Activated naive CD8-positive, alpha-beta T cell treated with anti-CD3 and anti-CD28 coated beads, Interleukin-2, amount 50 U/mL, for 16 hours (primary cell): ENCODE measurements around the gene UVSSA.
"Not testable (repeated sequence)": the region's sequence is repeated elsewhere in the genome, so short reads cannot be mapped to it uniquely, and the experiment has no call there.

ENCODE experiments used
- DNase-seq: peaks from one replicate; pipeline ENCODE4 v3.0.0-alpha.2; 2020; ENCODE audit warnings: low read depth, low spot score

The UVSSA gene

DNA sequence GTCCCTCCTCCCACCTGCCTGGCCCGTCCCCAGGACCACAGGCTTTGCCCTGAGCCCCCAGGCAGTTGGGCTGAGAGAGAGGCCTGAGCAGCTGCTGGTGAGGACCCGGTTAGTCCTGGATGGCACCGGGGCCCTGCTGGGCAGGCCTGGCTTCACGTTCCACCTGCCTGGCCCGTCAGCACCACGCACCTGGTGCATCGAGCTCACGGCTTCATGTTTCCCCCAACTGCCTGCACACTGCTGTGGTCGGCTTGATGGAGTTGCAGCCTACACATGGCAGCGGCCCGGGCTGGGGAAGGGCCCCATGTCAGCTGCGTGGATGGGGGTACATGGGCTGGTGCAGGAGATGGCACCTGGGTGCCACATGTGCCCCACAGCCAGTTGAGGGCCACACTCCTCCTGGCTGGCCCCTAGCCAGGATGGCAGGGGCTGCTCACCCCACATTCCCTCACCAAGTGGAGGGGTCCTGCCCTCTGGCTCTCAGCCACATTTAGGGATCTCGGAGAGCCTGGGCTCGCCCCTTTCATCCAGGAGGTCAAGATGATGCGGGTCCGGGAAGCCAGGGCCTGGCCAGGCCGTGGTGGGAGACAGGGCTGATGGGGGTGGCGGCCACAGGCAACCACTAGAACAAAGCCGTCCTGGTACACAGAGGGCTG, 30.7 kb downstream of the UVSSA start:
- DNase-seq, result no peak

DNA sequence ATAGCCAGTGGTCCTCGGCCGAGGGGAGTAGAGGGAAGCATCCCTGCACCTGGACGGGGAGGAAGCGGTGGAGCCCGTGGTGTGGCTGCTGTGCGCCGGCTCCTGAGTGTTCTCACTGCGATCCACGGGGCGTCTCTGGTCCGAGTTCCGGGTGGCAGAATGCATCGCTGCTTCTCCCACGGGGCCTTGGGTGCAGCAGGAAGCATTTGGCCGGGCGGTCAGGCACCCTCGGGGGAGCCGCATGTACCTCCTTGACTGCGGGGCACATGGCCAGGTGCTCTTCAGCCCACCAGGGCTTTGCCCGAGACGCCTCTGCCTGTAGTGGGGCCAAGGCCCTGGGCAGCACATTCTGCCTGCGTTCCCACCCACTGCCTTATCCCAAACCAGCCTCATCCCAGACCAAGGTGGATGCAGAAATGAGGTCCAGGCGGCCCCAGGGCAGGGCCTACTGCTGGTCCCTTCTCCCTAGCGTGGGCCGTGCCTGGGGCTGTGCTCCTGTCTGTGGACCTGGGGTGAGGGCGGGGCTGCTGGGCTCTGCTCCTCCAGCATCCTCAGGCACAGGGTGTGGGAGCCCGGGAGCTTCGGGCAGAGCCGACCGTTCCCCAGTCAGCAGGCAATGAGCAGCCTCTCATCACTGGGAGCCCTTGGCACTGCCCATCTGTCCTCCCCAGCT, 31.7 kb downstream of the UVSSA start:
- no peak for DNase-seq

DNA sequence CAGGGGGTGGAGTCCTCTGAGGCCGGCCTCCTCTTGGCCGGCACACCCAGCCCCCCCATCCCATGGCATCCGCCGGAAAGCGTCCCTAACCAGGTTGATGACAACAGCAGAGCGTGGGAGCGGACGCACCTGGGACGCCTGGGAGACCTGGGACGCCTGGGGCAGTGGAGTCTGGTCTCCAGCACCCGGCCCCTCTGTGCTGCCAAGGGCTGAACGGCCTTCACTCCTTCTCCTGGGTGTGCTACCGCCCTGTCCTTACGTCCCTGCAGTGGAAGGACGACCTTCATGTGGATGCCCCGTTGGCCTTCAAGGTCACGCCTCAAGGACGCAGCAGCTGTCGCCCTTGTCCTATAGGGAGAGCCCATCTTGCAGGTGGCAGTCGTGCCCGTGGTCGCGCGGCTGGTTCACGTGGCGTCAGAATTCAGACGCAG, 32.4 kb downstream of the UVSSA start:
- DNase-seq, result no peak

DNA sequence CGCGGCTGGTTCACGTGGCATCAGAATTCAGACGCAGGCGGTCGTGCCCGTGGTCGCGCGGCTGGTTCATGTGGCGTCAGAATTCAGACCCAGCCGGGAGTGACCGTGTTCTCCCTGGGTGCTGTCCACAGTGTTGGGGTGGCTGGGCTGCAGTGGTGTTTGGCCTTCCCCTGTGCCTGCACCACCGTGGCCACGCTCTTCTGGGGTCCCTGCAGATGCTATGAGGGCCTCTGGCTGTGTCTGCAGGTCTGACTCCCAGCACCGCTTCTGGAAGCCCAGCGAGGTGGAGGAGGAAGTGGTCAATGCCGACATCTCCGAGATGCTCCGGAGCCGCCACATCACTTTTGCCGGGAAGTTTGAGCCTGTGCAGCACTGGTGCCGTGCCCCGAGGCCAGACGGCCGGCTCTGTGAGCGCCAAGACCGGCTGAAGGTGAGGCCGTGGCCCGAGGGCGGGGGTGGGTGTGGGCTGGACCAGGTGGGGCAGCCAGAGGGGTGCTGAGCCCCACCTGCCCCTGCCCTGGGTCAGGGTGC, 32.9 kb downstream of the UVSSA start:
- no peak for DNase-seq

DNA sequence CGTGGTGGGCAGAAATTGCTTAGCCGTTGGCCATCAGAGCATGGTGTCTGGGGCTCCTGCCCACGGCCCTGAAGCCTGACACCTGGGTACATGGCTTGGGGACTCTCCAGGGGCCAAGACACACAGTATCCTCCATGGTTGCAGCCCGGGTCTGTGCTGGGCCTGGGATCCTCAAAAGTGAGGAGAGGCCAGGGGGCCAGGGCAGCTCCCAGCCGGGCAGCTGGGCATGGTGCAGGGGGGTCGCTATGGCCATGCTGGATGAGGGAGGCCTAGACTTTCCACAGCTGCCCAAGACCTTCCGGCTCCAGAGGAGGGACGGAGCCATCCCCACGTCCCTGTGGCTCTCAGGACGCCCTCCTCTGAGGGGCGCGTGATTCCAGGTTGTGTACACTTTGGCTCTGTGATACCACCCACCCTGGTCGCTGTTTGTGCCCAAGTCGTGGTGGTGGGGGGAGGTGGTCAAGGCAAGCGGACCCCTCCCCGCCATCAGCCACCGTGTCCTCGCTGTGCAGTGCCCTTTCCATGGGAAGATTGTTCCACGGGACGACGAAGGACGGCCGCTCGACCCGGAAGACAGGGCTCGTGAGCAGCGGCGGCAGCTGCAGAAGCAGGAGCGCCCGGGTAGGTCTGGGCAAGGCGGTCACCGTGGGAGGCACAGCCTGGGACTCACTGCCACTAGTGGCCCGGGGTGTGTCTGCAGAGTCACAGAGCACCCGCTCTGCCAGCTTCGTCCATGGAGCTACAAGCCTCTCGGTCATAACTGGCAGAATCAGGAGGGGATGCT, 33.6 kb downstream of the UVSSA start:
- no peak for DNase-seq

DNA sequence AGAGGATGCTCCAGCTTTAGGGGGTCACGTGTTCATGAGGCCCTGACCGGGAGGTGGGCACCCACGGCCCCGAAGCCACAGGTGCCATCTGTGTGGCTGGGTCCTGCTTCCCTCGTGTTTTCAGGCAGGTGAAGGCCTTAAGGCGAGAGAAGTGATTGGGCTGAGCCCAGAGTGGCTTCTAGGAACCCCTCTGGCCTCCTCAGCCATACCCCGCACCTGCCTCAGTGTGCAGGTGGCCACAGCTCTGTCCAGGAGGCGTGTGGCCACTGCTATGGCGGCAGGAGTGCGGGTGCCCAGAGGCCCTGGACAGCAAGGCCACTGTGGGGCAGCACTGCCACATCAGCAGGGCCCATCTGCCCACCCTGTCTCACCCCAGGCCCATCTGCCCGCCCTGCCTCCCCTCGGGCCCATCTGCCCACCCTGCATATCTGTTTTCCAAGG, 34.2 kb downstream of the UVSSA start:
- no peak for DNase-seq

DNA sequence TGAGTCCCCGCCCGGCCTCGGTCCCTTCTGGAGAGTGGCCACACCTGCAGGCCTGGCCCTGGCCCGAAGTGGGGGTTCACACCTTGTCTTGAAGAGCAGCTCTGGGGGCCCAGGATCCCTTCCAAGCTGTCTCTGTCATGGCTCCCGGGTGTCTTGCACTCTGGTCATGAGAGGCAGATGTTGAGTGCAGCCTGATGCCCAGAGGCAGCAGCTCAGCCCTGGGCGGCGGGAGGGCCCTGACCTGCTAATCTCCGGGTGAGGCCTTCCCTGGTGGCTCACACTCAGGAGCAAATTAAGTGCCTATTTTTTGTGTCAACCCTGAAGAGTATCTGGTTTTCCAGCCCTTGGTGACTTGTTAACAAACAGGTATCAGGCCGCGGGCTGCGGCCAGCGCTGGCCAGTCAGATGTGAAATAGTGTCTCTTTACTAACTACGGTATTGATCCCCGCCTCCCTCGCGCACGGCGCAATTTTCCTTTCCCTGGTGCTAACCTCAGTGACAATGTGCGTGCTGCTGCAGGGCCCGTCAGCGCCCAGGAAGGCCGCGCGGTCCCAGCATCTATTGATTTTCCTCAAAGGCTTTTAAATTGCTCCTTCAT, 35.0 kb downstream of the UVSSA start:
- no peak for DNase-seq

DNA sequence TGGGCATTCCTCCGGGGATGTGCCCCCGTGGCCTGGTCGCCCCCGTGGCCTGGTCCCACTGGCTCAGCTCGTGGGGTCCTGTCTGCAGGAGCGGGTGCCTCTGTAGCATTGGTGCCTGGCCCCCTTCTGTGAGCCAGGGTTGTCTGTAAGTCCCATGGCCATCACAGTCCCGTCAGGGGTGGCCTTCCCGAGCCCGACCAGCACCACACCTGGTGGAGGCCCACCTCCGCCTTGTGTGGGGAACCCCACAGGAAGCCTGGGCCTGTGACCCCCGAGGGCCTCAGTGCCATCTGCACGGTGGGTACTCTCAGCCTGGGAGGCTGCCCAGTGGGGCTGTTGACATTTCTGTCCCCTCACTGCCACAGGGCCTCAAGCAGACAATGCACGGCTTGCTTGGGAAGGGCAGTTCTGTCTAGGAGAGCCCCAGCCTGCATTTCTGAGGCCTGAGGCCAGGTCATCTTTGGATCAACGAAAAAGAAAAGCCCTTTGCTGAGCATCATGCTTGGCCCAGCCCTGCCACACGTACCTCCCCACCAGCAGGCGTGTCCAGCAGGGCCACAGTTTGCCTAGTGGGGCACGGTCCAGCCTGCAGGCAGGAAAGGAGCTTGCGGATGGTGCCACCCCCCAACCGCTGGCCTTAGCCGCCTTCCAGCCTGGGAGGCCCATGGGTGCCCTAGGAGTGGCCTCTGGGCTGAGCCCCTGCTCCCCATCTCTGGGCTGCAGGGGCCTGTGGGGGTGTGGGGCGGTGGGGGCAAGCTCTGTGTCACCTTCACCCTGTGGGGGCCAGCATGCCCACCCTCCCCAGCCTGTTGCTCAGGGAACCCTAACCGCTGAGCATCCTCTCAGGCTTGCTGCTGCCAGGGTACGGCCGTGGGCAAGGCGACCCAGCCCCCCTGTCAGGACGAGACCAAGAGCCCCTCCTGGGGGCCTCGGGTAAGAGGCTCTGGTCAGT, 36.0 kb downstream of the UVSSA start:
- no peak for DNase-seq

DNA sequence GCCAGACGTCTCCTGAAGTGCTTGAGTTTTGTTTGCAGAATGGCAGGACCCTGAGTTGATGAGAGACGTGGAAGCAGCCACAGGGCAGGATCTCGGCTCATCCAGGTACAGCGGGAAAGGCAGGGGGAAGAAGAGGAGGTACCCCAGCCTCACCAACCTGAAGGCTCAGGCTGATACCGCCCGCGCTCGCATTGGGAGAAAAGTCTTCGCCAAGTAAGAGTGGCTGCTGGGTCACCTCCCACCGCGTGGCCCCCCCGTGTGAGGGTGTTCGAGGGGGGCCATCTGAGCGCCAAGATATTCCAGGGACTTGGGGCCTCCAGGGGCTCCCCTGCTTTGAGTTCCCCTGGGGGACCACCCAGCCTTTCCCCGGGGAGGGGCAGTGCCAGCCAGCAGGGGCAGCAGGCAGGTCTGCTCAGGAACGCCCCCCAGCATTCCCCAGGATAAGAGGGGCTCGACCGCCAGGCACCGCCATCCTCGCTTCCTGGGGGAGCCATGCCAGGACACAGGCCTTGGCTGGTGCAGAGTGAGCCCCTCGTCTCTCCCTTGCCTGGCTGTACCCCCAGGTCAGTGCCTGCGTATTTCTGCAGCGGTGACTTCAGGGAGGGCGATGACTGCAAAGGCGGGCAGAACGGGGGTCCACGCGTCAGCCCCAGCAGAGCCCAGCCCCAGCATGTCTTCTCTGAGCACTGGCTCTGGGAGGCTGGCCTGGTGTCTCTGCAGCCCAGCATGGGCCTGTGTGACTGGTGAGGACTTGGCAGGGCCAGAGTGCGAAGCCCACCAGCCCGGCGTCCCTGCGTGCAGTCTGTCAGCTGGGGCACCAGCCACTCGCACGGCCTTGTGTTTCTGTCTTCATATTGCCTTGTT, 37.0 kb downstream of the UVSSA start:
- no peak for DNase-seq

DNA sequence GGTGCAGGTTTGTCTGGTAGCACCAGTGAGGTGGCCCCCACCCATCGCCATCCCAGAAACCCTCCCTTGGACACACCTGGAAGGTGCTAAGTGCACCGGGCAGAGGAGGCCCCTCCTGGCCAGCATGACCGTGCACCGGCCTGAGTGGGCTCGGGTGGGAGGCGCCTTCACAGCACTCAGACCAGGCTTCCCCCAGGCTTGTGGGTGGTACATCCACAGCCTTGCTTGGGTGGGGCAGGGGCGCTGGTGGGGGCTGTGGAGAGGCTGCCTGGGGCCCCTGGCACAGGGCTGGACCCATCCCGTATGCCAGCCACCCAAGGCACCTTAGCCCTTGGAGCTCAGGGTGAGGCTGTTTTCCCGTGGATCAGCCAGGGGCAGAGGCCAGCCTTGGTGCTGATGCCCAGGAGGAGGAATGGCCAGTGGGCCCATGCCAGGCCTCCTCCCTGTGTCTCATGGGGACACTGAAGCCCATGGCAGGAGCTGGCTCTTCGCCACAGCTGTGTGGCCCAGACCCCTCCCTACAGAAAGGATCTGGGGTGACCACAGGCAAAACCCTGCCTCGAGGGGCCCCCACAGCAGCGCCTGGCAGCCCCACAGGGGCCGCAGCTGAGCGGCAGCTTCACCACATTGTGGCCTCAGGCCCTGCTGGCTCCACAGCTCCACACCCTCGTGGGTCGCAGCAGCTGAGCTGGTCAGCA, 37.8 kb downstream of the UVSSA start:
- no peak for DNase-seq

DNA sequence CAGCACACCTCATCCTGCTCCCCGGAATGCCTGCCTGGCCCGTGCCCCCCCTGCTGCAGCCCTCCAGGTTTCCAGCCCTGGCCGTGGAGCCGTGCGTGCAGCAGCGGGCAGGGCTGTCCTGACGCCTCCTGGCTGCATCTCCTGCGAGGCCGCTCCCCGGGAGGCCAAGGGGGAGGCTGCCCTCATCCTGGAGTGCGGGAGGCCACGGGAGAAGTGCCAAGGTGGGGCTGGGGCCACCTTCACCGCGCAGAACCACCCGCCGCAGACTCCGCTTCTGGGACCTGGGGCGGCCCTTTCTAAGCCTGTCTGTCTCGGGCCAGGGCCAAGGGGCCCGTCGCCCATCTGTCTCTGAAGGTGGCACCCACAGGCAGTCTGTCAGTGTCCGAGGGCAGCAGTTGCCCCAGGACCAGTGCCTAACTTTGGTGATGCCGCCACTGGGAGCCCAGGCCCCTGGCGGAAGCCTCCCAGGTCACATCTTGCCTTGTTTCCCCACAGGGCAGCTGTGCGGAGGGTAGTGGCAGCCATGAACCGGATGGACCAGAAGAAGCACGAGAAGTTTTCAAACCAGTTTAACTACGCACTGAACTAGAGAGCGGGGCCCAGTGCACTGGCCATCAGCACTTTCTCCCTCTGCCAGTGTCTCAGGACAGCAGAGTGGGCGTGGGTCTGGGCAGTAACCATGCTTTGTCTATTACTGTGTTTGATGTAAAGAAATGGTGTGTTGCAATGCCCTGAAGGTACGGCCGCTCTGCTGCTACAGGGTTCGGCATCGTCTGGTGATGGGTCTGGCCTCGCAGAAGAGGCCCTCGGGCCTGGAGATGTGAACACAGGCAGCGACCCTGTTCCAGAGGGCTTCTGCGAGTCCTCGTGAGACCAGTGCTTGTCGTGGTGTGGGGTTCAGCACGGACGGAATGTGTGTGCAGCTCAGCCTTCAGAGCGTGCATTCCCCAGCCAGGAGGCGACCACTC, 38.6 kb downstream of the UVSSA start:
- DNase-seq, result no peak

DNA sequence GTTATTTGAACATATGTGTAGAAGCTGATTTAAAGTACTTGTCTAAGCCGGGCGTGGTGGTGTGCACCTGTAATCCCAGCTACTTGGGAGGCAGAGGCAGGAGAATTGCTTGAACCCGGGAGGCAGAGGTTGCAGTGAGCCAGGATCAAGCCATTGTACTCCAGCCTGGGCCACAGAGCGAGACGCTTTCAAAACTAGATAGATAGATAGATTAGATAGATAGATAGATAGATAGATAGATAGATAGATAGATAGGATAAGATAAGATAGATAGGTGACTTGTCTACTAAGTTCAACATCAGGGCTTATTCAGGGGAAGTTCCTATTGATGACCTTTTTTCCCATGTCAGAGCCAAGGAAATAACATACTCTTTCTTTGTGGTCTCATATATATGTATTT, 46.4 kb downstream of the UVSSA start:
- not testable (repeated sequence) for DNase-seq

DNA sequence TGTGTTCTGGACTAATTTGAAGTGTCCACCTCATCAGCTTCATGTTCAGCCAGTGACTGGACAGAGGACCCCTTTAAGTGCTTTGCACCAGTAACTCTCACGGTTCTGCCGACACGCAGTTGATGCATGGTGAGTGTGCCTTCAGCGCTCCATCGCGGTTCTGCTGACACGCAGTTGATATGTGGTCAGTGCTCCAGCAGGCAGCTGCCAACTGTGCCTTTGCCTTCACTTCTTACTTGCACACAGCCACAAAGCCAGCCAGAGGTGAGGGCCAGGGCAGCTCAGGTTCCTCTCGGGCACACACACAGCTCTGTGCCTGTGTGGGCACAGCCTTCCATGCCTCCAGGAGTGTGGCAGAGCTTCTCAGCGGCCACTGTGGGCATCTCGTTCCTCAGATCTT, 46.9 kb downstream of the UVSSA start:
- DNase-seq, result no peak

DNA sequence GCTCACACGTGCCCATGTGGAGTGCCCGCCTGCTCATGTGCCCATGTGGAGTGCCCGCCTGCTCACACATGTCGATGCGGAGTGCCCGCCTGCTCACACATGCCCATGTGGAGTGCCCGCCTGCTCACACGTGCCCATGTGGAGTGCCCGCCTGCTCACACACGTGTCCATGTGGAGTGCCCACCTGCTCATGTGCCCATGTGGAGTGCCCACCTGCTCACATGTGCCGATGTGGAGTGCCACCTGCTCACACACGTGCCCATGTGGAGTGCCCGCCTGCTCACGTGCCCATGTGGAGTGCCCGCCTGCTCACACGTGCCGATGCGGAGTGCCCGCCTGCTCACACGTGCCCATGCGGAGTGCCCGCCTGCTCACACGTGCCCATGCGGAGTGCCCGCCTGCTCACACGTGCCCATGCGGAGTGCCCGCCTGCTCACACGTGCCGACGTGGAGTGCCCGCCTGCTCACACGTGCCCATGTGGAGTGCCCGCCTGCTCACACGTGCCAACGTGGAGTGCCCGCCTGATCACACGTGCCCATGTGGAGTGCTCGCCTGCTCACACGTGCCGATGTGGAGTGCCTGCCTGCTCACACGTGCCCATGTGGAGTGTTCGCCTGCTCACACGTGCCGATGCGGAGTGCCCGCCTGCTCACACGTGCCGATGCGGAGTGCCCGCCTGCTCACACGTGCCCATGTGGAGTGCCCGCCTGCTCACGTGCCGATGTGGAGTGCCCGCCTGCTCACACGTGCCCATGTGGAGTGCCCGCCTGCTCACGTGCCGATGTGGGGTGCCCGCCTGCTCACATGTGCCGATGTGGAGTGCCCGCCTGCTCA, 47.8 kb downstream of the UVSSA start:
- not testable (repeated sequence) for DNase-seq

DNA sequence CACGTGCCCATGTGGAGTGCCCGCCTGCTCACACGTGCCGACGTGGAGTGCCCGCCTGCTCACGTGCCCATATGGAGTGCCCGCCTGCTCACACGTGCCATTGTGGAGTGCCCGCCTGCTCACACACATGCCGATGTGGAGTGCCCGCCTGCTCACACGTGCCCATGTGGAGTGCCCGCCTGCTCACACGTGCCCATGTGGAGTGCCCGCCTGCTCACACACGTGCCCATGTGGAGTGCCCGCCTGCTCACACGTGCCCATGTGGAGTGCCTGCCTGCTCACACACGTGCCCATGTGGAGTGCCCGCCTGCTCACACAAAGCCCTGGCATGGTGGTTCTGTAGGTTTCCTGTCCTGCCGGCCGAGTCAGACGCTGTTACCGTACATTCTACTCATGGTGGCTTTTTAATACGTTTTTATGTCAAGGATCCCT, 48.4 kb downstream of the UVSSA start:
- not testable (repeated sequence) for DNase-seq

DNA sequence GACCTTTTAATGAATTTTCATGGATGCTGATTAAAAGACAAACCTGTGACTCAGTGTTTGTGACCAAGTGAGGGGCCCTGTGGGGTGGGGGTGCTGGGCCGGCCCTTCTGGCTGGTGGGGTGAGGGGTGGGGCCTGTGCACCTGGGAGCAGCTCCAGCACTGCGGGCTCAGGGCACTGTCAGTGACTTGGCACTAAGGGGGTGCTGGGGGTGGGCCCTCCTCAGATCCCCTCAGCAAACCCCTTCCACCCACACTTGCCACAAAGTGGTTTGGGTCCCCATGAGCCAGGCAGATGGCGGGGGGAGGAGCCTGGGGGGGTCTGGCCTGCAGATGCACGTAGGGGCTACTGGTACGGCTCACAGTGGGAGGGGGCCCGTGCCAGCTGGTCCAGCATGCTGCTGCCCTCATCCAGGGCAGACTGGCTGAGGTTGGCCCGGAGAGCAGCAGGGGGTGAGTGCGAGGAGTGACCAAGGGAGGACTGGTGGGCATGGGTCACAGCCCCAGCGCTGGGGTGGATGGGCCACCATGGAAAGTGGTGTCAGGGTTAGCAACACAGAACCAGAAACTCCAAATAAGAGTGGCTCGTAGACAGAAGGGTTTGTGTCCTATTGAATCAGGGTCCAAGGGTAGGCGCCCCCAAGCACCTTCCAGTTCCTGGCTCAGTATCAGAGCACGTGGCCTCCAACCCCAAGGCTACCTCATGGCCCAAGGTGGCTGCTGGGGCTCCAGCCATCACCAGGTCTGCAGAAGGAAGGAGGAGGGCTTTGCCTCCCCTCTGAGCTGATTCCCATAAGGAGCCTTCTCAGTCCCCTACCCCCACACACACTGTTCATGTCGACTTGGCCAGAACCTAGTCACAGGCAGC, 49.2 kb downstream of the UVSSA start:
- no peak for DNase-seq
